HL-60 (cell line): ENCODE data around the gene SELP.

Experiments used
- CTCF ChIP-seq: IDR thresholded peaks from one replicate; pipeline ENCODE4 v1.5.1; 2011; ENCODE audit warnings: low read length, control low read depth, inconsistent platforms; ENCODE audit not compliant: insufficient read depth
- GABPA ChIP-seq: IDR thresholded peaks from 2 replicates; pipeline ENCODE4 v1.6.1; 2012; ENCODE audit warnings: low read depth
- POLR2AphosphoS5 ChIP-seq: IDR thresholded peaks from 2 replicates; pipeline ENCODE4 v1.6.1; 2012; ENCODE audit warnings: low read depth
- SPI1 ChIP-seq: IDR thresholded peaks from 2 replicates; pipeline ENCODE4 v1.6.1; 2012; ENCODE audit warnings: low read depth, mild to moderate bottlenecking, borderline replicate concordance

DNA sequence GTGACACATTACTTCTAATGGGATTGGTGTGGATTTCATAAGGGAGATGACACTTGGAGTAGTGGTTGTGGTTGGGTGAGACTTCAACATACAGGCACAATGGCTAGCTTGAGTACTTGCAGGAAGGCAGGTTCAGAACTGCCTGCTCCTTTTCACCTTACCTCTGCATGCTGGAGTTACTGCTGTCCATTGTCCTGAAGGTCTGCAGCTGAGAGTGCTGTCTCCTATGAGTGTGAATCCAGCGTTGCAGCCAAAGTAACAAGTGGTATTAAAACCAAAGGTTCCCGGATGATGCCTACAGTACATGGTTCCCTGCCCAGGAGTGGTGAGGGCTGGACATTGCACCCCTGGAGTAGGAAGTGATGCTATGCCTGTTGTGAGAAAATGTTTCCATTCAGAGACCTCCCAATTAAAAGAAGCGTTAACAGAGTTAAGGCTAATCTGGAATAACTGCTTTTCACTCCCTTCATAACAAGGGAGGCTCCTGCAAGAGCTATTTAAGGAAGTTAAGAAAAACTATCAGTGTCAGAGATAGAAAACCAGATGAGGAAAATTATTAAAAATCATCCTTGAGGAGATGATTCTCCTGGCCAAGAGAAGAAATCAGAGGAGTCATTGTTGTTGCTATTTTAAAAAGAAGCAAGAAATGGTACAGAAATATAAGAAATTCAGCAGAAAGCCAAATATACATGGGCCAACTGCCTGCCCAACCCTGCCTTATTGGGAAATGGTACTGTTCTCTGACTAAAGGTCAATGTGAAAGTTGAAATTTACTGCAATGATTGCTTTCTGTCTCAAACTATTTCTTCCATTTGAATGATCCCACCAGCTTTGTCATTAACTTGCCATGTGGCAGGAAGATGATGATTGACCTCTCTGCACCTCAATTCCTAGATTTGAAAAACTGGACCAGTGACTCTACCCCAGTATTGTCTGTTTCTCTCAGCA is 33.9 kb downstream of the SELP start:
- TF ChIP-seq GABPA = no peak
- TF ChIP-seq CTCF = no peak
- no peak for TF ChIP-seq POLR2AphosphoS5
- TF ChIP-seq SPI1 = no peak
